ENCODE data around the gene IMMP1L.

IMMP1L gene

DNA sequence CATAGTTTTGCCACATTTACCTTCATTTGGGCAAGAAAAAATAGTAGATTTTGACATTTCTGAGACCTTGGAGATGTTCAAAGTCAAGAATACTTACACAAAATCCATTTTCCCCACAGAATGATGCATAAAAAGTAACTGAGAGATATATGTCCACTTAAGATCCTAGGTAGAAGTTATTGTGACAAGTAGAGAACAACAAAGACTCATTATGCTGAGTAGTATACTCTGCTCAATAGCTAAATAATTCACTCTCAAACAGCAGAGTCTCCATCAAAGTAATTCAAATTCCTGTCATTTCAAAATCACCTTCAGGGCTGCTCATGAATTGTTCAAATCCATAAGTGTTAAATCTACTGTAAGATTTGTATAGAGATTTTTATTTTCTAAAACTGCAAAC lies 35.3 kb downstream of the IMMP1L start:
- no peak for DNase-seq (ENCODE audit: low read depth)

GRCh38 chr11:31464436-31464835 lies 45.0 kb downstream of the IMMP1L start:
- no peak for DNase-seq (ENCODE audit: low read depth)

GRCh38 chr11:31455177-31455576 lies 54.2 kb downstream of the IMMP1L start:
- no peak for DNase-seq (ENCODE audit: low read depth)

DNA sequence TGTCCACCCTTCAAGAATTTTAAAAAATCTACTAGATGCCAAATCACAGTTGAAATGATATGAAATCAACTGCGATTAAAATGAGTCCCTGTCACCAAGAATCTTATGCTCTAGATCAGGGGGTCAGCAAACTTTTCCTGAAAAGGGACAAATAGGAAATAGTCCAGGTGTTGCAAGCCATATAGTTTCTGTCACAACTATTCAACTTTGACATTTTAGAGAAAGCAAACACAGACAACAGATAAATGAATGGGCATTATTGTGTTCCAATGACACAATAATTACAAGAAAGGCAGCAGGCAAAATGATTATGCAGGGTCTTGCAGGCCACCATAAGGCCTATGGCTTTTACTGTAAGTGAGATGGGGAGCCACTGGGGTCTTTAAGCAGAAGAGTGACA lies 58.6 kb downstream of the IMMP1L start:
- DNase-seq (ENCODE audit: low read depth): no peak

GRCh38 chr11:31449040-31449439 lies 60.4 kb downstream of the IMMP1L start:
- no peak for DNase-seq (ENCODE audit: low read depth)

DNA sequence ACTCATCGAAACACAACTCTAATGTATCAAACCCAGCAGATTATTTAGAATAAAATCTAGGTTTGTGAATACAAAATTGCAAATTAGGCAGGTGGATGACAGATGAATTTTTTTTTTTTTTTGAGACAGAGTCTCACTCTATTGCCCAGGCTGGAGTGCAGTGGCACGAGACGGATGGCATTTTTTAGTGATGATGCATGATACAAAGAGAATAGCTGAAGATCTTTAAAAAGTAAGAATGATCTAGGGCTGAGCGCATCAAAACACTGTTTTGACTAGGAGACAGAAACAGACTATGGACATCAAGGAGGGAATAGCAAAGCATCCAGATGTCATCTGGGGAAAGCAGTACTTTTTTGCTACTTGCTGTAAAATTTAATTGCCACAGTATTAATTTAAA lies 63.8 kb downstream of the IMMP1L start:
- DNase-seq (ENCODE audit: low read depth): peak; percentile 24

- no peak for DNase-seq (ENCODE audit: low read depth)
These were observed 65.6 kb downstream of the IMMP1L start for GRCh38 chr11:31443802-31444201.

DNA sequence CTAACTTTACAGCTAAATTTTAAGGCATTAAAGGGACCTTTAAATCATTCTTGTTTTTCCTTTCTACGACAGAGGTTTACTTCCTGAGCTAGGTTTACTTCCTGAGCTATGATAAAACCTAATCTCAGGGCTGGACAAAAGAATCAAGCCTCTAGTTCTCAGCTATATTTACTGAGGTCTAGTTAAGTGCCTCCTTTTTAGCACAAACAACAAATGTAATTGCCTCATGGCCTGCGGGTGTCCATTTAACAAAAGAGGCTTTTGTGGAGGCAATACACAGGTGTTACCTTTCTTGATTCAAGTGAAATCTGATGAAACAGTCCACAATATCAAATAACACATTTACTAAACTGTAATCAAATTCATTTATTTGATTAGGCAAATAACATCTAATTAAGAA lies 67.3 kb downstream of the IMMP1L start:
- no peak for DNase-seq (ENCODE audit: low read depth)

DNA sequence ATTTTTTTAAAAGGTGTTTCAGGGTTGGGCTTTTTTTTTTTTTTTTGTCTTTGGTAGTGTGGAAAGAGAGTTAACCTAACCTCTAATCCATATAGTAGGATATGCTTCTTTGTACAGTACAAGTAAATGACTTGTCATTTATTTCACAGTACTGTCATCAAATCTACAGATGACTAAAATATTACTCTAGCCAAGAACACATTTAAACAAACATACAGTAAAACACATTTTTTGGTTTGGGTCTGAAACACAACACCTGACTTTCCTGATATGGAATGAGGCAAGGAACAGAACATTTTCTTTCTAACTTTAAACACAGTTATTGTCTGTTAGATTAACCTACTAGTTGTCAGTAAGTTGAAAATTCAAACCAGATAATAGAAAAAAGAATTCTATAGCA lies 68.1 kb downstream of the IMMP1L start:
- DNase-seq (ENCODE audit: low read depth): no peak

- peak; percentile 74 for DNase-seq (ENCODE audit: low read depth)
These were observed 71.5 kb downstream of the IMMP1L start for GRCh38 chr11:31437742-31438435.

DNA sequence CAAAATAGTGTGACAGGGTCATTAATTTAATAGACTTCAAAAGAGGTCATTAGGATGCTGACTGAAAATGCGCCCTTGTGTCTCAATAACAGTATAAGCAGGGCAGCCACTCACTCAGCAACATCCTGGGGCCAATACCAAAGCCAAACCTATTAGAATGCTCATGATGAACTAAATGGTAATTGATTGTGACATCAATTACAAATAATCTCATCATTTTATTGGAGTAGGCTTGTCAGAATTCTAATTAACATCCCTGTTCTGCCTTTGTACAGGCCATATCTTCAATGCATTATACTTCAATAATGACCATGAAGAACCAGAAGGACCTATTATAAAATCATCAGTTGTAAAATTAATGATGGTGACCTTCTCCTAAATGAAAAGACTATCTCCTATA lies 75.6 kb downstream of the IMMP1L start:
- no peak for DNase-seq (ENCODE audit: low read depth)

GRCh38 chr11:31424652-31425051 lies 84.8 kb downstream of the IMMP1L start:
- no peak for DNase-seq (ENCODE audit: low read depth)

- DNase-seq (ENCODE audit: low read depth): no peak
These were observed 86.7 kb downstream of the IMMP1L start for GRCh38 chr11:31422703-31423102.

GRCh38 chr11:31421820-31422219 lies 87.6 kb downstream of the IMMP1L start:
- DNase-seq (ENCODE audit: low read depth): no peak

- no peak for DNase-seq (ENCODE audit: low read depth)
These were observed 89.8 kb downstream of the IMMP1L start for GRCh38 chr11:31419669-31420068.

GRCh38 chr11:31419138-31419537 lies 90.3 kb downstream of the IMMP1L start:
- no peak for DNase-seq (ENCODE audit: low read depth)

DNA sequence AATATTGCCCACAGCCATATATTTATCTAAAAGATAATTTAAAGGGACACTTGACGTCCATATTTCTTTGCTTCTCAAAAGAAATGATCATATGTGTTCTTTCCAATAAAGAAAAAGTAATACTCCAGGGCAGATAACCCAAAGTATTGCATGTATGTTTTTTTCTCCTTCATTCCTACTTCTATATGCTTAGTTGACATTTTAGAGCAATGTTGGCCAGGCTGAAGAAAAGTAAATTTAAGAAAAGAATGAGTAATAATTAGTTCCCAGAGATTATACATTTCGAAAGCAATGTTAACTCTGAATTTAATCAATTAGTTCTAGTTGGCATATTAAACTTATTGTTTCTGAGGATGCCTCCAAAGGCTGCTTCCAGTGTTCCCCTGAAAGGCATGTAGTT lies 91.6 kb downstream of the IMMP1L start:
- no peak for DNase-seq (ENCODE audit: low read depth)

DNA sequence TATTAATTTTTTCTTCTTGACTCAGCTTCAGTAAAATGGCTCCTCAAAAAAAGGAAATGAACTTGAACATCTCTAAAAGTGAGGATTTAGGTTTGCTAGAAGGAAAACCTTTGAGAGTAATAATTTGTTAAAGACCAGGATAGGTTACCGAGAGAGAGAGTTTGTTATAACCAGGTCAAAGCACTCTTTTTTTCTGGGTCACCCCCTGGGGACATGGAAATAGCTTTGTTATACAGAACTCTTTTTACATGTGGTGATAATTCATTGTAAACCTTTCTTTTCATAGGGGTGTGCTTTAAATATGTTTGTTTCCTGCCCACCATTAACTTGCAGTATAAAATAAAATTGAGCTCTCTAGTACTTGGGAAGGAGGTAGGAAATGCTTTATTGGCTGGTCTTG lies 92.1 kb downstream of the IMMP1L start:
- no peak for DNase-seq (ENCODE audit: low read depth)

DNA sequence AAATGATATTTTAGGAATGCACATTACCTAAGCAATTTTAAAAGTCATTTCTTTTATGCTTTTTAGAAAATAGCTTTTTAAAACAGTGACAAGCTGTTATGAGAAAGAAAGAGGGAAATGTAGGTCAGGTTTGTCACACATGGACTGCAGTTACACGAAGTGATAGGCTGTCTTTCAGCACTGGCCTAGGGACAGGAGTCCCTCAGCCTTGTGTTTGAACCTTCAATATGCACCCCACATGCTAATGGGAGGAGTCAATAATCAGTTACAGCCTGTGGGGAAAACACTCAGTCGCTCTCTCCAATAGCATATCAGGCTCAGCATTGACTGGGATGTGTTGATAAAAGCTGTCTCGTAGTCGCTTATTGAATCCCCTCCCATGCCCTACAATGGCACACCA lies 94.0 kb downstream of the IMMP1L start:
- no peak for DNase-seq (ENCODE audit: low read depth)

- DNase-seq (ENCODE audit: low read depth): no peak
These were observed 95.1 kb downstream of the IMMP1L start for GRCh38 chr11:31414338-31414737.

- peak; percentile 76 for DNase-seq (ENCODE audit: low read depth)
These were observed 96.5 kb downstream of the IMMP1L start for GRCh38 chr11:31412946-31413345.

- DNase-seq (ENCODE audit: low read depth): no peak
These were observed 101.2 kb downstream of the IMMP1L start for GRCh38 chr11:31408201-31408600.

DNA sequence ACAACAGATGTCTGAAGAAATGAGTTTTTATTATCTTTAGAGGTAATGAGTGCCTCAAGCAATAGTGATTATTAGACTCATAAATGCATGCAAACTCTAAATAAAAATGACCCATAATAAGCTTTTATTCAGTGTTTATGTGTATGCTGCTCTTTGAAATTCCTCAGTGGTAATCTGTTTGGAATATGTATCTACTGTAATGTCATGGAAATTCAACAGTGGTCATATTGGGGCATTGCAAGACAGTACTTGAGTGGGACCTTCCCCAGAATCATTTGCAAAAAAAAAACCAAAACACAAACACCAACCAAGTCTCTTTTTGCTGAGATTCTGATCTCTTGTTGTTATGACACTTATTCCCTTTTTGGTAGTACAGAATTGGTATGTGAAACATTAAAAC lies 104.8 kb downstream of the IMMP1L start:
- no peak for DNase-seq (ENCODE audit: low read depth)

- DNase-seq (ENCODE audit: low read depth): peak; percentile 28
These were observed 112.1 kb downstream of the IMMP1L start for GRCh38 chr11:31397239-31397834.
